Mammary epithelial cell (primary cell): Measurements from ENCODE around the gene BCL2L15.

Experiments used
- CTCF ChIP-seq, 2 donors: IDR thresholded peaks in 1 of 2; conservative IDR thresholded peaks in 1 of 2; 2 replicates each; pipeline ENCODE4 v1.5.1; 2011 to 2012; ENCODE audit warnings: inconsistent platforms in 2 of 2, low read length in 2 of 2, mild to moderate bottlenecking in 2 of 2, control low read depth in 1 of 2, low read depth in 1 of 2; ENCODE audit not compliant: insufficient read depth in 1 of 2; ENCODE audit errors: extremely low read depth in 1 of 2
- EZH2 ChIP-seq: IDR thresholded peaks from 2 replicates; pipeline ENCODE4 v1.6.1; 2012; ENCODE audit warnings: low read length, inconsistent platforms, borderline replicate concordance

- TF ChIP-seq CTCF (conservative IDR thresholded peaks at IDR 0.05 in 1 of 2, IDR thresholded peaks at IDR 0.05 in 1 of 2; ENCODE audit: extremely low read depth in 1 of 2, insufficient read depth in 1 of 2, low read depth in 1 of 2, low read length in 2 of 2) (no peak), EZH2 (no peak)
Observed at GRCh38 chr1:113849072-113849471, 38.3 kb downstream of the BCL2L15 start.
